Ovary (tissue), 9 donors: ENCODE data around the gene RAD9B. TPM values are rescaled to one million over a fixed set of nuclear protein-coding genes. Genes with fewer than 3 reads are reported as not detected.

Source experiments
- DNase-seq, 5 donors: peaks; one replicate each; pipeline ENCODE4 v3.0.0-alpha.2; 2019 to 2020
- H3K27ac ChIP-seq, 2 donors: fragments of 200-600 bp; one replicate each; pipeline versions ENCODE4 v1.5.1 to v1.8.0; 2019 to 2022
- H3K27me3 ChIP-seq: fragments of 200-600 bp; one replicate; pipeline ENCODE4 v1.8.0; 2022
- H3K36me3 ChIP-seq: fragments of 200-600 bp; sonication (generic); one replicate; pipeline ENCODE4 v1.5.1; 2019
- H3K4me1 ChIP-seq: one replicate; pipeline ENCODE4 v1.8.1; 2013; ENCODE audit warnings: mild to moderate bottlenecking, moderate library complexity; ENCODE audit not compliant: insufficient read depth
- H3K4me3 ChIP-seq: fragments of 200-600 bp; sonication (generic); one replicate; pipeline ENCODE4 v1.5.1; 2017
- H3K9me3 ChIP-seq, 2 donors: fragments of 200-600 bp in 1 of 2; sonication (generic) in 1 of 2; one replicate each; pipeline versions ENCODE4 v1.5.1 to v1.8.1; 2013 to 2019; ENCODE audit warnings: mild to moderate bottlenecking in 1 of 2, moderate library complexity in 1 of 2
- CTCF ChIP-seq, 3 donors: fragments of 450-650 bp in 2 of 3; fragments of 200-600 bp in 1 of 3; IDR thresholded peaks; one replicate each; pipeline versions ENCODE4 v1.5.1 to v1.8.0; 2016 to 2022; ENCODE audit warnings: antibody characterized with exemption in 3 of 3, mild to moderate bottlenecking in 1 of 3
- EP300 ChIP-seq: sonication (generic); formaldehyde crosslinking; IDR thresholded peaks from one replicate; pipeline ENCODE4 v1.6.1; 2017; ENCODE audit warnings: antibody characterized with exemption
- POLR2A ChIP-seq: fragments of 450-650 bp; IDR thresholded peaks from one replicate; pipeline ENCODE4 v1.6.1; 2017; ENCODE audit warnings: antibody characterized with exemption, mild to moderate bottlenecking, moderate library complexity
- WGBS, 3 donors: extraction: QIAGEN DNeasy Blood & Tissue Kit in 1 of 3; methylation state at CpG; one replicate each; pipeline versions ENCODE4 v1.1.5 to v1.1.7; 2013 to 2017; 5-methylcytosine and 5-hydroxymethylcytosine counted together
- intact Hi-C, 4 donors: fragments of 100-400 bp; cut with DNase I; formaldehyde crosslinking; loops; one replicate each; pipeline versions ENCODE4 v1.11.0 to v1.15.1; 2022 to 2023
- polyA plus RNA-seq, 2 donors: library from polyadenylated mRNA; stranded (reverse); fragments of 200-250 nt in 1 of 2; fragments of 350-450 nt in 1 of 2; fragmentation: Illumina TruSeq in 1 of 2; extraction: RNeasy Lipid Tissue Mini Kit (QIAGEN cat#74804) in 1 of 2; gene quantifications; one replicate each; pipeline ENCODE4 v1.2.3, GENCODE V29; 2013 to 2014
- total RNA-seq, 7 donors: library from RNA; depleted of rRNA in 2 of 7; stranded (reverse); fragments of >200 nt in 2 of 7; fragmentation: NEBNext Ultra II Directional in 3 of 7; extraction: Animal tissue kit (Norgen Biotek cat#: 25700) in 3 of 7; gene quantifications; one replicate each; pipeline versions ENCODE4 v1.1.0 to v1.2.4, GENCODE V29; 2016 to 2023
- donor health status: DM: no; HTN: no; CAD: no; lungs with moderate emphysema.
- donor health status: DM: no; HTN: no; CAD: no.
- donor health status: Bipolar disorder and iron deficiency.
- donor health status: DM: yes; HTN: yes; CAD: no.
- donor health status: DM: no; HTN: no; CAD: no.
- donor health status: DM: yes; HTN: yes; CAD: no.

Gene RAD9B
- total and polyA plus RNA-seq, 9 donors = 0.23 to 3.8 (median 1.4) TPM

- TF ChIP-seq POLR2A = no peak
- TF ChIP-seq EP300 = no peak
- TF ChIP-seq CTCF (IDR thresholded peaks at IDR 0.05) = no peak
- H3K9me3 ChIP-seq = no peaks in the 10 kb centered on the region
- H3K27me3 ChIP-seq = no peaks in the 10 kb centered on the region
- H3K4me1 ChIP-seq = peaks cover 6% of the 10 kb centered on the region
- H3K27ac ChIP-seq = no peak overlapping the region
- WGBS, 3 donors = 17 to 21% (median 17%) methylated on average over 2 of the region's 2 CpGs
- no peak overlapping the region for H3K4me3 ChIP-seq
- intact Hi-C loops = no loop called here
- no peak for DNase-seq
- H3K36me3 ChIP-seq = no peaks in the 10 kb centered on the region
Measured at GRCh38 chr12:110531741-110532333, 29.7 kb downstream of the RAD9B start.

- Histone ChIP-seq H3K4me3 (no peak overlapping the region), H3K27me3 (no peaks in the 10 kb centered on the region), H3K9me3 (no peaks in the 10 kb centered on the region), H3K4me1 (peaks cover 7% of the 10 kb centered on the region), H3K36me3 (no peaks in the 10 kb centered on the region), H3K27ac (no peak overlapping the region)
- intact Hi-C loops = no loop called here
- WGBS, 3 donors = 76 to 84% (median 81%) methylated on average over 3 of the region's 3 CpGs
- no peak for DNase-seq
- no peak for TF ChIP-seq EP300
- no peak for TF ChIP-seq CTCF (IDR thresholded peaks at IDR 0.05)
- TF ChIP-seq POLR2A = no peak
Measured at GRCh38 chr12:110532644-110533043, 30.5 kb downstream of the RAD9B start.

- Histone ChIP-seq H3K9me3 (no peaks in the 10 kb centered on the region), H3K36me3 (no peaks in the 10 kb centered on the region), H3K27ac (no peak overlapping the region), H3K4me3 (no peak overlapping the region), H3K27me3 (no peaks in the 10 kb centered on the region), H3K4me1 (peaks cover 11% of the 10 kb centered on the region)
- TF ChIP-seq POLR2A = no peak
- WGBS, 3 donors = 12 to 41% (median 18%) methylated on average over 6 of the region's 6 CpGs
- DNase-seq = no peak
- intact Hi-C loops = no loop called here
Measured at GRCh38 chr12:110533607-110534006, 31.5 kb downstream of the RAD9B start.

- TF ChIP-seq EP300 (no peak), CTCF (IDR thresholded peaks at IDR 0.05) (no peak), POLR2A (no peak)
- DNase-seq = no peak
- Histone ChIP-seq H3K27me3 (no peaks in the 10 kb centered on the region), H3K4me1 (peaks cover 11% of the 10 kb centered on the region), H3K36me3 (no peaks in the 10 kb centered on the region), H3K4me3 (no peak overlapping the region), H3K27ac (no peak overlapping the region), H3K9me3 (no peaks in the 10 kb centered on the region)
- 84 to 93% (median 89%) methylated on average over 6 of the region's 6 CpGs for WGBS, 3 donors
- intact Hi-C loops = no loop called here
Measured at GRCh38 chr12:110534811-110535210, 32.7 kb downstream of the RAD9B start.

- H3K36me3 ChIP-seq = no peaks in the 10 kb centered on the region
- no peaks in the 10 kb centered on the region for H3K27me3 ChIP-seq
- H3K4me3 ChIP-seq = no peak overlapping the region
- intact Hi-C loops = no loop called here
- WGBS, 3 donors = 66 to 76% (median 72%) methylated on average over 4 of the region's 4 CpGs
- no peak for DNase-seq
- H3K4me1 ChIP-seq = peaks cover 8% of the 10 kb centered on the region
- no peak overlapping the region for H3K27ac ChIP-seq
- TF ChIP-seq CTCF (IDR thresholded peaks at IDR 0.05) = no peak
- TF ChIP-seq EP300 = no peak
- no peak for TF ChIP-seq POLR2A
- no peaks in the 10 kb centered on the region for H3K9me3 ChIP-seq
Measured at GRCh38 chr12:110536834-110537604, 34.9 kb downstream of the RAD9B start.
